Spinal cord (tissue), 10 donors: ENCODE data around the gene ZBTB48. TPM values are rescaled to one million over a fixed set of nuclear protein-coding genes. Genes with fewer than 3 reads are reported as not detected.
"Not testable (repeated sequence)": the region's sequence is repeated elsewhere in the genome, so short reads cannot be mapped to it uniquely, and the experiment has no call there.

ENCODE experiments used
- DNase-seq, 6 donors: peaks; one replicate each; pipeline versions ENCODE4 v3.0.0 to v3.0.0-alpha.2; 2013 to 2015; ENCODE audit warnings: low spot score in 6 of 6, low read depth in 4 of 6
- H3K27ac ChIP-seq: one replicate; pipeline ENCODE4 v1.5.1; 2013; ENCODE audit warnings: low read depth, low read length, control low read depth
- H3K27me3 ChIP-seq: one replicate; pipeline ENCODE4 v1.6.1; 2013; ENCODE audit warnings: low read length; ENCODE audit not compliant: control insufficient read depth, insufficient read depth
- H3K36me3 ChIP-seq: one replicate; pipeline ENCODE4 v1.6.1; 2013; ENCODE audit warnings: low read length; ENCODE audit not compliant: control insufficient read depth, insufficient read depth
- H3K4me1 ChIP-seq: one replicate; pipeline ENCODE4 v1.6.1; 2013; ENCODE audit warnings: low read length; ENCODE audit not compliant: control insufficient read depth, insufficient read depth
- H3K4me3 ChIP-seq: one replicate; pipeline ENCODE4 v1.5.1; 2013; ENCODE audit warnings: low read depth, low read length, control low read depth
- H3K9me3 ChIP-seq: one replicate; pipeline ENCODE4 v1.6.1; 2013; ENCODE audit warnings: low read length; ENCODE audit not compliant: control insufficient read depth, insufficient read depth
- WGBS: methylation state at CpG from one replicate; pipeline ENCODE4 v1.1.5; 2013; ENCODE audit warnings: missing lambda C conversion rate; ENCODE audit not compliant: insufficient coverage; 5-methylcytosine and 5-hydroxymethylcytosine counted together
- polyA plus RNA-seq, 2 donors: library from polyadenylated mRNA; unstranded; fragments of 120-200 nt; gene quantifications; one replicate each; pipeline ENCODE4 v1.2.1, GENCODE V29; 2013; ENCODE audit not compliant: insufficient read length in 2 of 2
- total RNA-seq, 2 donors: library from RNA; depleted of rRNA in 1 of 2; stranded (reverse); fragments of 120-200 nt in 1 of 2; fragments of >200 nt in 1 of 2; gene quantifications; one replicate each; pipeline versions ENCODE4 v1.2.3 to v1.2.4, GENCODE V29; 2013 to 2014
- donor health status: healthy.

ZBTB48 gene
- total and polyA plus RNA-seq, 4 donors, result 9.1 to 39.7 (median 32.7) TPM

GRCh38 chr1:6546326-6546725 lies 33.5 kb upstream of the ZBTB48 start:
- 91% methylated on average over 5 of the region's 5 CpGs for WGBS
- no peaks in the 10 kb centered on the region for H3K9me3 ChIP-seq
- peaks cover 72% of the 10 kb centered on the region for H3K36me3 ChIP-seq
- no peak overlapping the region for H3K27ac ChIP-seq
- no peak for DNase-seq
- no peaks in the 10 kb centered on the region for H3K4me1 ChIP-seq
- no peaks in the 10 kb centered on the region for H3K27me3 ChIP-seq
- no peak overlapping the region for H3K4me3 ChIP-seq

GRCh38 chr1:6547301-6547700 lies 32.5 kb upstream of the ZBTB48 start:
- H3K4me3 ChIP-seq, result no peak overlapping the region
- H3K4me1 ChIP-seq, result no peaks in the 10 kb centered on the region
- no peaks in the 10 kb centered on the region for H3K27me3 ChIP-seq
- no peaks in the 10 kb centered on the region for H3K9me3 ChIP-seq
- 78% methylated on average over 3 of the region's 4 CpGs for WGBS
- peaks cover 75% of the 10 kb centered on the region for H3K36me3 ChIP-seq
- peak in 1 of 6 donors; percentile 7 for DNase-seq
- no peak overlapping the region for H3K27ac ChIP-seq

GRCh38 chr1:6554031-6554906 lies 25.5 kb upstream of the ZBTB48 start, which contains the start of gene NOL9:
NOL9 (minus strand) TSS chr1:6554513; CDS start chr1:6554502, 11 bp downstream.
- Histone ChIP-seq H3K27ac (no peak within 1 kb of the TSS), H3K9me3 (no peaks in the 10 kb centered on the region), H3K36me3 (peaks cover 22% of the 10 kb centered on the region), H3K27me3 (no peaks in the 10 kb centered on the region), H3K4me3 (peak within 1 kb of the TSS; percentile 86), H3K4me1 (peaks cover 24% of the 10 kb centered on the region)
- peak; percentile 83 to 98 (median 91) for DNase-seq
- WGBS, result 3% methylated on average over 86 of the region's 87 CpGs

GRCh38 chr1:6554907-6555778 lies 24.7 kb upstream of the ZBTB48 start, which contains the start of gene TAS1R1:
TAS1R1 (plus strand) TSS chr1:6555307; CDS start chr1:6555374, 67 bp downstream.
- Histone ChIP-seq H3K9me3 (no peaks in the 10 kb centered on the region), H3K4me3 (peak within 1 kb of the TSS; percentile 86), H3K36me3 (peaks cover 14% of the 10 kb centered on the region), H3K27me3 (no peaks in the 10 kb centered on the region), H3K27ac (no peak within 1 kb of the TSS), H3K4me1 (peaks cover 24% of the 10 kb centered on the region)
- DNase-seq, result peak in 2 of 6 donors; percentile 1 to 49
- 77% methylated on average over 18 of the region's 19 CpGs for WGBS

- no peaks in the 10 kb centered on the region for H3K36me3 ChIP-seq
- no peak overlapping the region for H3K27ac ChIP-seq
- no peaks in the 10 kb centered on the region for H3K9me3 ChIP-seq
- DNase-seq, result no peak
- no CpG with 5 or more reads among the region's 1 CpG for WGBS
- peaks cover 24% of the 10 kb centered on the region for H3K4me1 ChIP-seq
- no peaks in the 10 kb centered on the region for H3K27me3 ChIP-seq
- H3K4me3 ChIP-seq, result no peak overlapping the region
Measured at GRCh38 chr1:6557597-6557996, 22.2 kb upstream of the ZBTB48 start.

GRCh38 chr1:6559161-6559560 lies 20.6 kb upstream of the ZBTB48 start:
- H3K27me3 ChIP-seq, H3K36me3 ChIP-seq, H3K4me3 ChIP-seq, H3K27ac ChIP-seq, DNase-seq, H3K9me3 ChIP-seq: not testable (repeated sequence)
- H3K4me1 ChIP-seq, result peaks cover 12% of the 10 kb centered on the region
- 85% methylated on average over 5 of the region's 11 CpGs for WGBS

GRCh38 chr1:6560267-6560666 lies 19.5 kb upstream of the ZBTB48 start:
- Histone ChIP-seq H3K4me1 (peaks cover 2% of the 10 kb centered on the region), H3K9me3 (no peaks in the 10 kb centered on the region), H3K4me3 (no peak overlapping the region), H3K27me3 (no peaks in the 10 kb centered on the region), H3K27ac (no peak overlapping the region), H3K36me3 (no peaks in the 10 kb centered on the region)
- WGBS, result 67% methylated on average over 5 of the region's 9 CpGs
- no peak for DNase-seq

GRCh38 chr1:6569033-6569432 lies 10.8 kb upstream of the ZBTB48 start:
- no peaks in the 10 kb centered on the region for H3K36me3 ChIP-seq
- DNase-seq, result no peak
- 93% methylated on average over 11 of the region's 11 CpGs for WGBS

GRCh38 chr1:6570100-6570499 lies 9.7 kb upstream of the ZBTB48 start:
- DNase-seq, result no peak
- no peaks in the 10 kb centered on the region for H3K4me1 ChIP-seq
- WGBS, result 69% methylated on average over 1 of the region's 3 CpGs
- H3K4me3 ChIP-seq, result no peak overlapping the region
- H3K27ac ChIP-seq, result no peak overlapping the region
- no peaks in the 10 kb centered on the region for H3K27me3 ChIP-seq
- H3K36me3 ChIP-seq, result no peaks in the 10 kb centered on the region
- no peaks in the 10 kb centered on the region for H3K9me3 ChIP-seq

More at GRCh38 chr1:6569033-6569432, 10.8 kb upstream of the ZBTB48 start:
- Histone ChIP-seq H3K4me3 (no peak overlapping the region), H3K27me3 (no peaks in the 10 kb centered on the region), H3K4me1 (no peaks in the 10 kb centered on the region), H3K9me3 (no peaks in the 10 kb centered on the region), H3K27ac (no peak overlapping the region)
